ENCODE measurements around the gene OXCT2. TPM values are rescaled to one million over a fixed set of nuclear protein-coding genes. Genes with fewer than 3 reads are reported as not detected.
A peak's percentile ranks its signal among the peaks of the same experiment; 100 is the strongest.

OXCT2 gene
- total and polyA plus RNA-seq, 4 donors: 0.11 to 0.47 (median 0.15) TPM

GRCh38 chr1:39757501-39757900 lies 13.6 kb downstream of the OXCT2 start:
- peaks cover 5 to 65% (median 32%) of the 10 kb centered on the region in 4 donors for H3K36me3 ChIP-seq (ENCODE audit: control insufficient read depth in 4 of 4, insufficient read depth in 3 of 4, low read depth in 1 of 4, low read length in 3 of 4)
- DNase-seq (ENCODE audit: low spot score): peak; percentile 41
- no peaks in the 10 kb centered on the region for H3K9me3 ChIP-seq (ENCODE audit: control insufficient read depth in 4 of 4, low read length in 3 of 4)
- TF ChIP-seq, protein P1, sequence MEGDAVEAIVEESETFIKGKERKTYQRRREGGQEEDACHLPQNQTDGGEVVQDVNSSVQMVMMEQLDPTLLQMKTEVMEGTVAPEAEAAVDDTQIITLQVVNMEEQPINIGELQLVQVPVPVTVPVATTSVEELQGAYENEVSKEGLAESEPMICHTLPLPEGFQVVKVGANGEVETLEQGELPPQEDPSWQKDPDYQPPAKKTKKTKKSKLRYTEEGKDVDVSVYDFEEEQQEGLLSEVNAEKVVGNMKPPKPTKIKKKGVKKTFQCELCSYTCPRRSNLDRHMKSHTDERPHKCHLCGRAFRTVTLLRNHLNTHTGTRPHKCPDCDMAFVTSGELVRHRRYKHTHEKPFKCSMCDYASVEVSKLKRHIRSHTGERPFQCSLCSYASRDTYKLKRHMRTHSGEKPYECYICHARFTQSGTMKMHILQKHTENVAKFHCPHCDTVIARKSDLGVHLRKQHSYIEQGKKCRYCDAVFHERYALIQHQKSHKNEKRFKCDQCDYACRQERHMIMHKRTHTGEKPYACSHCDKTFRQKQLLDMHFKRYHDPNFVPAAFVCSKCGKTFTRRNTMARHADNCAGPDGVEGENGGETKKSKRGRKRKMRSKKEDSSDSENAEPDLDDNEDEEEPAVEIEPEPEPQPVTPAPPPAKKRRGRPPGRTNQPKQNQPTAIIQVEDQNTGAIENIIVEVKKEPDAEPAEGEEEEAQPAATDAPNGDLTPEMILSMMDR (IDR thresholded peaks at IDR 0.05; ENCODE audit: low read depth, low read length, missing input control): no peak
- TF ChIP-seq HNF4A (conservative IDR thresholded peaks at IDR 0.05): no peak
- TF ChIP-seq NR2F2 (IDR thresholded peaks at IDR 0.05): no peak
- no peak for TF ChIP-seq RXRA (IDR thresholded peaks at IDR 0.05)
- TF ChIP-seq JUND (IDR thresholded peaks at IDR 0.05): no peak
- TF ChIP-seq SP1 (IDR thresholded peaks at IDR 0.05): no peak
- TF ChIP-seq GABPA (IDR thresholded peaks at IDR 0.05 in 1 of 2, conservative IDR thresholded peaks at IDR 0.05 in 1 of 2): no peak
- TF ChIP-seq, protein P2, sequence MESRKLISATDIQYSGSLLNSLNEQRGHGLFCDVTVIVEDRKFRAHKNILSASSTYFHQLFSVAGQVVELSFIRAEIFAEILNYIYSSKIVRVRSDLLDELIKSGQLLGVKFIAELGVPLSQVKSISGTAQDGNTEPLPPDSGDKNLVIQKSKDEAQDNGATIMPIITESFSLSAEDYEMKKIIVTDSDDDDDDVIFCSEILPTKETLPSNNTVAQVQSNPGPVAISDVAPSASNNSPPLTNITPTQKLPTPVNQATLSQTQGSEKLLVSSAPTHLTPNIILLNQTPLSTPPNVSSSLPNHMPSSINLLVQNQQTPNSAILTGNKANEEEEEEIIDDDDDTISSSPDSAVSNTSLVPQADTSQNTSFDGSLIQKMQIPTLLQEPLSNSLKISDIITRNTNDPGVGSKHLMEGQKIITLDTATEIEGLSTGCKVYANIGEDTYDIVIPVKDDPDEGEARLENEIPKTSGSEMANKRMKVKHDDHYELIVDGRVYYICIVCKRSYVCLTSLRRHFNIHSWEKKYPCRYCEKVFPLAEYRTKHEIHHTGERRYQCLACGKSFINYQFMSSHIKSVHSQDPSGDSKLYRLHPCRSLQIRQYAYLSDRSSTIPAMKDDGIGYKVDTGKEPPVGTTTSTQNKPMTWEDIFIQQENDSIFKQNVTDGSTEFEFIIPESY (IDR thresholded peaks at IDR 0.05): no peak
- TF ChIP-seq RAD21 (IDR thresholded peaks at IDR 0.05): no peak
- TF ChIP-seq EGR1 (IDR thresholded peaks at IDR 0.05; ENCODE audit: low read depth in 2 of 2): no peak
- TF ChIP-seq HNF4G (IDR thresholded peaks at IDR 0.05): no peak
- no peak for TF ChIP-seq MAX (IDR thresholded peaks at IDR 0.05)
- TF ChIP-seq TAF1 (conservative IDR thresholded peaks at IDR 0.05): no peak
- TF ChIP-seq YY1 (IDR thresholded peaks at IDR 0.05): no peak
- WGBS: 88% methylated on average over 5 of the region's 5 CpGs
- no peak overlapping the region for H3K4me3 ChIP-seq (ENCODE audit: low read depth in 1 of 3, low read length in 3 of 3)
- no peak overlapping the region for H3K9ac ChIP-seq (ENCODE audit: low read depth in 1 of 2, low read length in 2 of 2)
- H3K27me3 ChIP-seq (ENCODE audit: control insufficient read depth in 4 of 4, insufficient read depth in 4 of 4, low read length in 3 of 4): no peaks in the 10 kb centered on the region
- no peaks in the 10 kb centered on the region for H3K4me1 ChIP-seq (ENCODE audit: control insufficient read depth in 4 of 4, insufficient read depth in 4 of 4, low read length in 3 of 4)
- H3K27ac ChIP-seq (ENCODE audit: low read depth in 1 of 2, low read length in 2 of 2): no peak overlapping the region

GRCh38 chr1:39755965-39756659 lies 15.0 kb downstream of the OXCT2 start:
- 91% methylated on average over 9 of the region's 9 CpGs for WGBS
- H3K9me3 ChIP-seq (ENCODE audit: control insufficient read depth in 4 of 4, low read length in 3 of 4): no peaks in the 10 kb centered on the region
- no peak overlapping the region for H3K4me3 ChIP-seq (ENCODE audit: low read depth in 1 of 3, low read length in 3 of 3)
- DNase-seq (ENCODE audit: low spot score): no peak
- H3K27me3 ChIP-seq (ENCODE audit: control insufficient read depth in 4 of 4, insufficient read depth in 4 of 4, low read length in 3 of 4): no peaks in the 10 kb centered on the region
- no peaks in the 10 kb centered on the region for H3K4me1 ChIP-seq (ENCODE audit: control insufficient read depth in 4 of 4, insufficient read depth in 4 of 4, low read length in 3 of 4)
- H3K9ac ChIP-seq (ENCODE audit: low read depth in 1 of 2, low read length in 2 of 2): no peak overlapping the region
- peaks cover 12 to 78% (median 42%) of the 10 kb centered on the region in 4 donors for H3K36me3 ChIP-seq (ENCODE audit: control insufficient read depth in 4 of 4, insufficient read depth in 3 of 4, low read depth in 1 of 4, low read length in 3 of 4)
- no peak overlapping the region for H3K27ac ChIP-seq (ENCODE audit: low read depth in 1 of 2, low read length in 2 of 2)
- no peak for TF ChIP-seq FOXA2 (IDR thresholded peaks at IDR 0.05)
- TF ChIP-seq, protein P1 (IDR thresholded peaks at IDR 0.05; ENCODE audit: low read depth, low read length, missing input control): no peak
- TF ChIP-seq HNF4G (IDR thresholded peaks at IDR 0.05): no peak
- no peak for TF ChIP-seq RAD21 (IDR thresholded peaks at IDR 0.05)
- TF ChIP-seq RXRA (IDR thresholded peaks at IDR 0.05): no peak
- TF ChIP-seq EGR1 (IDR thresholded peaks at IDR 0.05; ENCODE audit: low read depth in 2 of 2): no peak
